CD4-positive, alpha-beta T cell (primary cell): ENCODE results near the gene ITGAL. TPM values are rescaled to one million over a fixed set of nuclear protein-coding genes. Genes with fewer than 3 reads are reported as not detected.

Source experiments
- ATAC-seq: fragments of 200-7000 bp; cut with Tn5 transposase; one replicate; pipeline ENCODE4 v1.10.0; 2022; ENCODE audit warnings: mild to moderate bottlenecking; ENCODE audit not compliant: poor library complexity
- CTCF ChIA-PET: fragments of 350-600 bp; sonication (Branson Sonifier 250); formaldehyde crosslinking; loops from one replicate; lab custom pipeline; 2021; ENCODE audit warnings: antibody characterized with exemption, inconsistent platforms; lab: Charles Lee
- POLR2A ChIA-PET: fragments of 350-600 bp; sonication (Branson Sonifier 250); formaldehyde crosslinking; loops from one replicate; lab custom pipeline; 2021; ENCODE audit warnings: antibody characterized with exemption, inconsistent platforms; lab: Charles Lee
- DNase-seq, 14 experiments: peaks; one replicate each; pipeline ENCODE4 v3.0.0-alpha.2; 2013 to 2020; ENCODE audit warnings: mixed read lengths in 2 of 14
- H3K27ac ChIP-seq, 2 donors: one replicate each; pipeline versions ENCODE4 v1.5.1 to v1.7.0; 2013; ENCODE audit warnings: low read length in 2 of 2, low read depth in 1 of 2, mild to moderate bottlenecking in 1 of 2
- H3K27me3 ChIP-seq, 2 experiments: 1 replicate in 1 of 2; 2 replicates in 1 of 2; pipeline versions ENCODE4 v1.6.1 to v1.7.0; 2013; ENCODE audit warnings: low read length in 2 of 2, control low read depth in 1 of 2, mild to moderate bottlenecking in 1 of 2, moderate library complexity in 1 of 2; ENCODE audit not compliant: insufficient read depth in 2 of 2, control insufficient read depth in 1 of 2
- H3K36me3 ChIP-seq: one replicate; pipeline ENCODE4 v1.6.1; 2013; ENCODE audit warnings: low read length, control low read depth; ENCODE audit not compliant: insufficient read depth
- H3K4me1 ChIP-seq: one replicate; pipeline ENCODE4 v1.6.1; 2013; ENCODE audit warnings: low read length, control low read depth; ENCODE audit not compliant: insufficient read depth
- H3K4me3 ChIP-seq: one replicate; pipeline ENCODE4 v1.5.1; 2013; ENCODE audit warnings: mild to moderate bottlenecking, low read length, moderate library complexity
- H3K9me3 ChIP-seq, 2 experiments: 1 replicate in 1 of 2; 2 replicates in 1 of 2; pipeline versions ENCODE4 v1.6.1 to v1.7.0; 2013; ENCODE audit warnings: low read length in 2 of 2, mild to moderate bottlenecking in 2 of 2, control low read depth in 1 of 2, moderate library complexity in 1 of 2; ENCODE audit not compliant: control insufficient read depth in 1 of 2, insufficient read depth in 1 of 2
- H3K27ac Mint-ChIP-seq: one replicate; pipeline ENCODE4 v1.8.0; 2020; ENCODE audit warnings: mixed read lengths
- H3K27me3 Mint-ChIP-seq: one replicate; pipeline ENCODE4 v1.8.0; 2021; ENCODE audit warnings: mixed read lengths
- H3K36me3 Mint-ChIP-seq: one replicate; pipeline ENCODE4 v1.8.0; 2021; ENCODE audit warnings: low read depth, mixed read lengths
- H3K4me1 Mint-ChIP-seq: one replicate; pipeline ENCODE4 v1.8.0; 2021; ENCODE audit warnings: low read depth, mixed read lengths
- H3K4me3 Mint-ChIP-seq: one replicate; pipeline ENCODE4 v1.8.0; 2020; ENCODE audit warnings: mild to moderate bottlenecking, mixed read lengths
- H3K9me3 Mint-ChIP-seq: one replicate; pipeline ENCODE4 v1.8.0; 2020; ENCODE audit warnings: mixed read lengths
- intact Hi-C, 2 experiments: fragments of 100-400 bp; cut with DNase I in 1 of 2; cut with micrococcal nuclease in 1 of 2; formaldehyde crosslinking; loops; one replicate each; pipeline versions ENCODE4 v1.15.1 to v1.9.0; 2023 to 2025; cut with DNase I, micrococcal nuclease
- total RNA-seq, 174 experiments: library from RNA in 2 of 174; stranded (reverse) in 2 of 174; gene quantifications; one replicate each; pipeline ENCODE4 v1.2.3 and lab custom pipeline; 2021 to 2026
- TF ChIP-seq, protein P1 (sequence below): fragments of 200-600 bp; IDR thresholded peaks from one replicate; pipeline ENCODE4 v1.8.0; 2022; ENCODE audit warnings: antibody characterized with exemption, mild to moderate bottlenecking

ITGAL gene
- total RNA-seq, 2 experiments from 2014 or later = 186 to 187 TPM

- Histone ChIP-seq H3K4me1 (peaks cover 49% of the 10 kb centered on the region), H3K36me3 (peaks cover 14% of the 10 kb centered on the region), H3K4me3 (peak overlapping the region; percentile 83), H3K27me3 (no peaks in the 10 kb centered on the region), H3K27ac (peak overlapping the region; percentile 76 to 81), H3K9me3 (no peaks in the 10 kb centered on the region)
- H3K36me3 Mint-ChIP-seq = peaks cover 9% of the 10 kb centered on the region
- DNase-seq = peak in 4 of 14 experiments; percentile 18 to 61 (median 47)
- H3K27ac Mint-ChIP-seq = peak overlapping the region; percentile 81
- H3K9me3 Mint-ChIP-seq = no peaks in the 10 kb centered on the region
- peaks cover 26% of the 10 kb centered on the region for H3K4me1 Mint-ChIP-seq
- ChIA-PET POLR2A (interaction anchor here (0.9 to 4.4 kb wide), 11 partner anchors 8 to 110 kb away, joined by 3 to 23 read pairs (median 4); partner anchors contain the start of genes DCTPP1, ITGAL and ZNF688), CTCF (interaction anchor here (0.8 to 4.9 kb wide), 5 partner anchors 30 to 78 kb away, joined by 4 to 22 read pairs (median 4); partner anchors contain the start of genes ZNF688, ZNF764 and ZNF785)
- H3K4me3 Mint-ChIP-seq = peak overlapping the region; percentile 88
- intact Hi-C loops = loop anchor here in 1 of 2 experiments (2.0 to 5.0 kb wide), 3 partner anchors 31 to 79 kb away; partner anchors contain the start of gene ZNF764
- H3K27me3 Mint-ChIP-seq = no peaks in the 10 kb centered on the region
- TF ChIP-seq, protein P1, sequence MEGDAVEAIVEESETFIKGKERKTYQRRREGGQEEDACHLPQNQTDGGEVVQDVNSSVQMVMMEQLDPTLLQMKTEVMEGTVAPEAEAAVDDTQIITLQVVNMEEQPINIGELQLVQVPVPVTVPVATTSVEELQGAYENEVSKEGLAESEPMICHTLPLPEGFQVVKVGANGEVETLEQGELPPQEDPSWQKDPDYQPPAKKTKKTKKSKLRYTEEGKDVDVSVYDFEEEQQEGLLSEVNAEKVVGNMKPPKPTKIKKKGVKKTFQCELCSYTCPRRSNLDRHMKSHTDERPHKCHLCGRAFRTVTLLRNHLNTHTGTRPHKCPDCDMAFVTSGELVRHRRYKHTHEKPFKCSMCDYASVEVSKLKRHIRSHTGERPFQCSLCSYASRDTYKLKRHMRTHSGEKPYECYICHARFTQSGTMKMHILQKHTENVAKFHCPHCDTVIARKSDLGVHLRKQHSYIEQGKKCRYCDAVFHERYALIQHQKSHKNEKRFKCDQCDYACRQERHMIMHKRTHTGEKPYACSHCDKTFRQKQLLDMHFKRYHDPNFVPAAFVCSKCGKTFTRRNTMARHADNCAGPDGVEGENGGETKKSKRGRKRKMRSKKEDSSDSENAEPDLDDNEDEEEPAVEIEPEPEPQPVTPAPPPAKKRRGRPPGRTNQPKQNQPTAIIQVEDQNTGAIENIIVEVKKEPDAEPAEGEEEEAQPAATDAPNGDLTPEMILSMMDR = no peak
- ATAC-seq = peak; percentile 14
Measured at GRCh38 chr16:30527635-30528178, 55.2 kb downstream of the ITGAL start.

GRCh38 chr16:30528799-30529457 is 56.4 kb downstream of the ITGAL start:
- peaks cover 12% of the 10 kb centered on the region for H3K36me3 Mint-ChIP-seq
- H3K36me3 ChIP-seq = peaks cover 17% of the 10 kb centered on the region
- intact Hi-C loops = loop anchor here in 1 of 2 experiments (1.0 to 5.0 kb wide), 2 partner anchors 37 to 59 kb away; no protein-coding TSS in a partner anchor
- ATAC-seq (no peak), DNase-seq (peak in 1 of 14 experiments; percentile 20)
- H3K27ac Mint-ChIP-seq = peak overlapping the region; percentile 78
- no peak overlapping the region for H3K27ac ChIP-seq
- TF ChIP-seq, protein P1 = no peak
- no peaks in the 10 kb centered on the region for H3K27me3 ChIP-seq
- H3K4me3 Mint-ChIP-seq = peak overlapping the region; percentile 42
- CTCF ChIA-PET = interaction anchor here (0.8 to 4.9 kb wide), 4 partner anchors 29 to 99 kb away, joined by 4 to 22 read pairs (median 6); partner anchors contain the start of genes DCTPP1 and ZNF764
- no peaks in the 10 kb centered on the region for H3K9me3 Mint-ChIP-seq
- no peaks in the 10 kb centered on the region for H3K27me3 Mint-ChIP-seq
- H3K4me1 ChIP-seq = peaks cover 58% of the 10 kb centered on the region
- H3K4me3 ChIP-seq = no peak overlapping the region
- H3K9me3 ChIP-seq = no peaks in the 10 kb centered on the region
- POLR2A ChIA-PET = interaction anchor here (0.9 to 4.4 kb wide), 5 partner anchors 29 to 70 kb away, joined by 4 to 23 read pairs (median 6); partner anchors contain the start of genes ITGAL, ZNF688 and ZNF764
- H3K4me1 Mint-ChIP-seq = peaks cover 30% of the 10 kb centered on the region
